GM21390 (cell line): ENCODE results near the gene CCDC186.

Experiments
- ATAC-seq: cut with Tn5 transposase; IDR thresholded peaks from one replicate; pipeline ENCODE4 v1.9.1; 2021; ENCODE audit not compliant: unreplicated experiment

CCDC186 gene

GRCh38 chr10:114115661-114116445, 58.1 kb downstream of the CCDC186 start:
- no peak for ATAC-seq

GRCh38 chr10:114110174-114110972, 63.6 kb downstream of the CCDC186 start:
- no peak for ATAC-seq

- peak; percentile 53 for ATAC-seq
These were observed 70.7 kb downstream of the CCDC186 start for GRCh38 chr10:114103284-114103683.

- no peak for ATAC-seq
These were observed 71.7 kb downstream of the CCDC186 start for GRCh38 chr10:114102256-114102655.

GRCh38 chr10:114100848-114101741, 72.9 kb downstream of the CCDC186 start:
- no peak for ATAC-seq

GRCh38 chr10:114096864-114097263, 77.1 kb downstream of the CCDC186 start:
- no peak for ATAC-seq

GRCh38 chr10:114095559-114096337, 78.3 kb downstream of the CCDC186 start:
- peak; percentile 52 for ATAC-seq

GRCh38 chr10:114094795-114095194, 79.2 kb downstream of the CCDC186 start:
- ATAC-seq: no peak

- no peak for ATAC-seq
These were observed 86.3 kb downstream of the CCDC186 start for GRCh38 chr10:114087655-114088054.

- no peak for ATAC-seq
These were observed 86.7 kb downstream of the CCDC186 start for GRCh38 chr10:114087255-114087654.

GRCh38 chr10:114084215-114084614, 89.8 kb downstream of the CCDC186 start:
- no peak for ATAC-seq

GRCh38 chr10:114083040-114083439, 91.0 kb downstream of the CCDC186 start:
- no peak for ATAC-seq

- ATAC-seq: no peak
These were observed 92.0 kb downstream of the CCDC186 start for GRCh38 chr10:114081911-114082583.

- no peak for ATAC-seq
These were observed 94.6 kb downstream of the CCDC186 start for GRCh38 chr10:114079421-114079820.

GRCh38 chr10:114078346-114078745, 95.7 kb downstream of the CCDC186 start:
- ATAC-seq: no peak

- ATAC-seq: no peak
These were observed 96.2 kb downstream of the CCDC186 start for GRCh38 chr10:114077815-114078219.

GRCh38 chr10:114077347-114077746, 96.7 kb downstream of the CCDC186 start:
- ATAC-seq: no peak

- no peak for ATAC-seq
These were observed 98.9 kb downstream of the CCDC186 start for GRCh38 chr10:114075093-114075492.

- peak; percentile 58 for ATAC-seq
These were observed 100.4 kb downstream of the CCDC186 start for GRCh38 chr10:114073395-114074186.
